ENCODE measurements around the gene SYNE2.

Gene SYNE2

DNA sequence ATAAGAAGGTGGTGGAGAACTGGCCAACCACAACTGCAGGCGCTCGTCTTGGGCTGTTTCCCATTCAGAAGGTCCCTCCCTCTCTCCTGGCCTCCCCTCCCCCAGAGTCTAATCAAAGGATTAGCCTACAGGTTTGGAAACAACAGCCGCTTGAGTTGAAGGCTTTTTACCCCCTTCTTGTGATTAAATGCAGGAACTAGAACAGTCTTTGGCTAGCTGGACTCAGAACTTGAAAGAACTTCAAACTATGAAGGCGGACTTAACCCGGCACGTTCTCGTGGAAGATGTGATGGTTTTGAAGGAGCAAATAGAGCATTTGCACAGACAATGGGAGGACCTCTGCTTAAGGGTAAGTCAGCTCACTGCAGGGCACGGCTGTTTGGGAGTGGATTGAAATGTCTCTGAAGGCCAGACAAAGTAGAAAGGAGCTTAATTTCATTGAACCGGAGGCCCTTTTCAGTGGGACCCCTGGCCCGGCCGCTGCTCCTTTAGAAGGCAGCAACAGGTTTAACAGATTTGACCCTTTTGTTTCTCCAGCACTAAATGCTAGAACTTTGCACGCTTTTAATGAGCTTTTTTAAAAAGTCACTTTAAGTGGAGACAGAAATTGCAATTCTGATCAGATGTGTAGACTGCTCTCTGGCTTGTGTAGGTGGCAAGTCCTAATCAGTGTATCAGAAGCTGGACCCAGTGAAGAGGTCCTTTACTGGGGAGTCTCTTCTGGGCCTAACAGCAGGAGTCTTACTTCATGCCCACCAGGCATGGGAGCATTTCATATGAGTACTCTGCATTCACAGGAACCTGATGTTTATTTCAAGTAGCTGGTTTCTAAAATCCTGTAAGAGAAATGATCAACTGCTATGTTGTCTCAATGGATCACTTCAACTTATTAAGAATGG lies 333.7 kb downstream of the SYNE2 start:
- no peak overlapping the region for H3K27ac ChIP-seq
- H3K4me3 ChIP-seq (ENCODE audit: low read depth, low read length): no peak overlapping the region
- DNase-seq: no peak
- in situ Hi-C loops (cut with HindIII; ENCODE audit: low pct_ligation_motif_present, low sequenced_read_pairs): no loop called here
- H3K36me3 ChIP-seq (replicated peaks): no peaks in the 10 kb centered on the region
- H3K27me3 ChIP-seq (replicated peaks): no peaks in the 10 kb centered on the region
- TF ChIP-seq, protein P1, sequence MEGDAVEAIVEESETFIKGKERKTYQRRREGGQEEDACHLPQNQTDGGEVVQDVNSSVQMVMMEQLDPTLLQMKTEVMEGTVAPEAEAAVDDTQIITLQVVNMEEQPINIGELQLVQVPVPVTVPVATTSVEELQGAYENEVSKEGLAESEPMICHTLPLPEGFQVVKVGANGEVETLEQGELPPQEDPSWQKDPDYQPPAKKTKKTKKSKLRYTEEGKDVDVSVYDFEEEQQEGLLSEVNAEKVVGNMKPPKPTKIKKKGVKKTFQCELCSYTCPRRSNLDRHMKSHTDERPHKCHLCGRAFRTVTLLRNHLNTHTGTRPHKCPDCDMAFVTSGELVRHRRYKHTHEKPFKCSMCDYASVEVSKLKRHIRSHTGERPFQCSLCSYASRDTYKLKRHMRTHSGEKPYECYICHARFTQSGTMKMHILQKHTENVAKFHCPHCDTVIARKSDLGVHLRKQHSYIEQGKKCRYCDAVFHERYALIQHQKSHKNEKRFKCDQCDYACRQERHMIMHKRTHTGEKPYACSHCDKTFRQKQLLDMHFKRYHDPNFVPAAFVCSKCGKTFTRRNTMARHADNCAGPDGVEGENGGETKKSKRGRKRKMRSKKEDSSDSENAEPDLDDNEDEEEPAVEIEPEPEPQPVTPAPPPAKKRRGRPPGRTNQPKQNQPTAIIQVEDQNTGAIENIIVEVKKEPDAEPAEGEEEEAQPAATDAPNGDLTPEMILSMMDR (IDR thresholded peaks at IDR 0.05; ENCODE audit: low read depth, low read length, missing control alignments): no peak

DNA sequence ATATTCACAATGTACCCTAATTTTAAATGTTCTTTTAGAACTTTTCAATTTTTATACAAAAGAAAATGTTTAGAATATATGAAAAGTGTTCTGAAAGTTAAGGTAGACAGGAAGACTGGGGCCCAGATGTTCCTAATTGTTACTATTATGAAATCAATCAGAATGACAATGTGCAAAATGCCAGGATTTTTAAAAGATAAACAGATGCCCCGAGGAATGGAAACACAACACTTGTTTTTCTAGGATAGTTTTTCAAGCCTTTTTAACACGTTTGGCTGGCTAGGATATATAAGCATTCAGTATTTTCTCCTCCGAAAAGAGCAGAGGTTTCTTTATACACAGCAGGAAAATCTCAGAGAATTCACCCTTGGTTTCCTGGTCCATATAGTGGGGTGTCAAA lies 334.5 kb downstream of the SYNE2 start:
- Histone ChIP-seq H3K27me3 (replicated peaks) (no peaks in the 10 kb centered on the region), H3K4me3 (ENCODE audit: low read depth, low read length) (no peak overlapping the region), H3K36me3 (replicated peaks) (no peaks in the 10 kb centered on the region), H3K27ac (no peak overlapping the region)
- TF ChIP-seq, protein P1 (IDR thresholded peaks at IDR 0.05; ENCODE audit: low read depth, low read length, missing control alignments): no peak
- in situ Hi-C loops (cut with HindIII; ENCODE audit: low pct_ligation_motif_present, low sequenced_read_pairs): no loop called here
- no peak for DNase-seq

DNA sequence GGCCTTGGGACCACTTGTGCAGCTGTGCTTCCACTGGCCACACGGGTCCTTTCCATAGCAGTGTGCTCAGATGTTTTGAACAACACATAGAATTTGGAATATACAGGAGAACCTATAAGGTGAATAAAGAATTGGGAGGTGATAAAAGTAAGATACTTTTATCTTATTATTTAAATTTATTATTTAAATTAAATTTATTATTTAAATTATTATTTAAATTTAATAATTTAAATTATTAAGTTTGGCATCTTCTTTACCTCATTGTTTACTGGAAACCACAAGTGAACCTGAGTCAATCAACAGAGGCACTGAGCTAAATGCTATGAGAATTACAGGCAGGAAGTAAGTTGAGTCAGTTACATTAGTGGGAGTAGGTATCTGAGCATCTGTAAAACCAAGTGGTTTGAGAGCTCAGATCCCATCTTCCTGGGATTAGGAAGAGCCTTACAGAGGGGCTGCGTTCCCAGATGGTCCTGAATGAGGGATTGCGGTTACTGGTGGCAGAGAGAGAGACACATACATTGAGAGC lies 338.2 kb downstream of the SYNE2 start:
- Histone ChIP-seq H3K4me3 (ENCODE audit: low read depth, low read length) (no peak overlapping the region), H3K27ac (no peak overlapping the region), H3K36me3 (replicated peaks) (no peaks in the 10 kb centered on the region), H3K27me3 (replicated peaks) (no peaks in the 10 kb centered on the region)
- no peak for DNase-seq
- in situ Hi-C loops (cut with HindIII; ENCODE audit: low pct_ligation_motif_present, low sequenced_read_pairs): no loop called here
- TF ChIP-seq, protein P1 (IDR thresholded peaks at IDR 0.05; ENCODE audit: low read depth, low read length, missing control alignments): no peak

DNA sequence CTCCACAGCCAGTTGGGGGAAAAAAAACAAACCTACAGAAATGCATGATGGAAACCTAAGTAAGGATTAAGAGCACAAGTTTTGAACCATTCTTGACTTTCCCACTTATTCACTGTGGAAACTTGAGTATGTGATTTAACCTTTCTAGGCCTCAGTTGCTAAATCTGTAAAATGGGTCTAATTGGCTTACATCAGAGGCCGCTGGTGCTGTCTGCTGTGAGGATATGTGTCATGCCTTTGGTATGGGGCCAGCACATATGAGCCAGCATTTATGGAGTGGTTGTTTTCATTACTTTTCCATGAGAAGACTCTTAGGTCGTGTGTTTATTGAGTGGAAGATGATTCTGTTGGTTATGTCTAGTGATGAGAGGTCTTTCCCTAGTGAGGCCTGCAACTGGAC lies 339.0 kb downstream of the SYNE2 start:
- peak overlapping the region; percentile 25 for H3K27ac ChIP-seq
- TF ChIP-seq, protein P1 (IDR thresholded peaks at IDR 0.05; ENCODE audit: low read depth, low read length, missing control alignments): no peak
- no peaks in the 10 kb centered on the region for H3K27me3 ChIP-seq (replicated peaks)
- no peak overlapping the region for H3K4me3 ChIP-seq (ENCODE audit: low read depth, low read length)
- DNase-seq: peak; percentile 94
- in situ Hi-C loops (cut with HindIII; ENCODE audit: low pct_ligation_motif_present, low sequenced_read_pairs): no loop called here
- no peaks in the 10 kb centered on the region for H3K36me3 ChIP-seq (replicated peaks)

DNA sequence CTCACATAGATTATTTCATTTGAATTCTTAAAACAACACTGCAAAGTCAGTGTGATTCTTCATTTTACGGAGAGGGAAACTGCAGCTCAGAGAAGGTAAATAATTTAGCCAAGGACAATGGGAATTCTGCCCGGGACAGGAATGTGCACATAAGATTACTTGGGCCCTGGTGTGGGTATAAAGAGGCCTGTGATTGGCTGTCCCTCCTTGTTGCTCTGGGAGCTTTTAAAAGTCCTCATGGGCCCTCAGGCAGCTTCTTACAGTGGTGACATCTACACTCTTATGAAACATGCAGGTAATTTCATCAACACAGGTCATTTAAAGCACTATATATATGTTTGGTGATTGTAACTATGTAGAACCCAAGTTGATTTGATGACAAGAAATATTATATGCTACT lies 341.0 kb downstream of the SYNE2 start:
- TF ChIP-seq, protein P1 (IDR thresholded peaks at IDR 0.05; ENCODE audit: low read depth, low read length, missing control alignments): no peak
- DNase-seq: no peak
- Histone ChIP-seq H3K4me3 (ENCODE audit: low read depth, low read length) (no peak overlapping the region), H3K36me3 (replicated peaks) (no peaks in the 10 kb centered on the region), H3K27me3 (replicated peaks) (no peaks in the 10 kb centered on the region), H3K27ac (no peak overlapping the region)
- in situ Hi-C loops (cut with HindIII; ENCODE audit: low pct_ligation_motif_present, low sequenced_read_pairs): no loop called here
